Peyer's patch (tissue), 4 donors: ENCODE measurements around the gene TPP1. TPM values are rescaled to one million over a fixed set of nuclear protein-coding genes. Genes with fewer than 3 reads are reported as not detected.
A peak's percentile ranks its signal among the peaks of the same experiment; 100 is the strongest.

Experiments
- DNase-seq, 3 donors: peaks; one replicate each; pipeline ENCODE4 v3.0.0-alpha.2; 2017 to 2019
- H3K27ac ChIP-seq, 4 donors: fragments of 200-600 bp; sonication (generic); one replicate each; pipeline ENCODE4 v1.5.1; 2016 to 2019
- H3K27me3 ChIP-seq, 2 donors: fragments of 200-600 bp; sonication (generic); one replicate each; pipeline ENCODE4 v1.5.1; 2019
- H3K36me3 ChIP-seq, 3 donors: fragments of 200-600 bp; sonication (generic); one replicate each; pipeline ENCODE4 v1.5.1; 2016 to 2019
- H3K4me1 ChIP-seq, 4 donors: fragments of 200-600 bp; sonication (generic); one replicate each; pipeline ENCODE4 v1.5.1; 2016 to 2019
- H3K4me3 ChIP-seq, 4 donors: fragments of 200-600 bp; sonication (generic); 1 replicate in 3 of 4; 2 replicates in 1 of 4; pipeline ENCODE4 v1.5.1; 2016 to 2019; ENCODE audit warnings: mild to moderate bottlenecking in 1 of 4
- H3K9me3 ChIP-seq, 4 donors: fragments of 200-600 bp; sonication (generic); one replicate each; pipeline ENCODE4 v1.5.1; 2016 to 2019; ENCODE audit warnings: mild to moderate bottlenecking in 1 of 4
- POLR2A ChIP-seq, 2 donors: fragments of 450-650 bp; IDR thresholded peaks; one replicate each; pipeline ENCODE4 v1.5.1; 2017; ENCODE audit warnings: antibody characterized with exemption in 2 of 2, mild to moderate bottlenecking in 2 of 2, moderate library complexity in 2 of 2
- total RNA-seq, 4 donors: library from RNA; depleted of rRNA; stranded (reverse); fragments of >200 nt; gene quantifications; one replicate each; pipeline ENCODE4 v1.1.0, GENCODE V29; 2016
- TF ChIP-seq, protein P1 (sequence below), 6 experiments: fragments of 450-650 bp in 4 of 6; fragments of 200-600 bp in 2 of 6; sonication (generic) in 1 of 6; IDR thresholded peaks; one replicate each; pipeline ENCODE4 v1.5.1; 2017 to 2019; ENCODE audit warnings: antibody characterized with exemption in 6 of 6, mild to moderate bottlenecking in 3 of 6, moderate library complexity in 1 of 6

TPP1 gene
- total RNA-seq, 4 donors from 2014 or later: 79.2 to 232 (median 134) TPM

DNA sequence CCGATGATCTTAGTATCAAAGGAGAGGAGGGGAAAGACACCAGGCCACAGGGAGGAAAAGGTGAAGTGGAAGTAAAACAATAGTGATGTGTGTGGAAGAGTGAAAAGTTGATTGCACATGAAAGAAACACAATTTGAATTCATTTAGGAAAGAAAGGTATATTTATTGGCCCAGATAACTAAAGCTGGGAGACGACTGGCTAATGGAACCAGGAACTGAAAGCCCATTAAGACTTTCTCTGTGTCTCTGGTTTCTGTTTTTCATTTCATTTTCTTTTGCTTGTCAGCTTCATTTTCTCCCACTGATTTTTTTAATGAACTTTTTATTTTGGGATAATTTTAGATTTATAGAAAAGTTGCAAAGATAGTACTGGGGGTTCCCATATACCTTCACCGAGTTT is 41.5 kb upstream of the TPP1 start:
- DNase-seq: no peak

DNA sequence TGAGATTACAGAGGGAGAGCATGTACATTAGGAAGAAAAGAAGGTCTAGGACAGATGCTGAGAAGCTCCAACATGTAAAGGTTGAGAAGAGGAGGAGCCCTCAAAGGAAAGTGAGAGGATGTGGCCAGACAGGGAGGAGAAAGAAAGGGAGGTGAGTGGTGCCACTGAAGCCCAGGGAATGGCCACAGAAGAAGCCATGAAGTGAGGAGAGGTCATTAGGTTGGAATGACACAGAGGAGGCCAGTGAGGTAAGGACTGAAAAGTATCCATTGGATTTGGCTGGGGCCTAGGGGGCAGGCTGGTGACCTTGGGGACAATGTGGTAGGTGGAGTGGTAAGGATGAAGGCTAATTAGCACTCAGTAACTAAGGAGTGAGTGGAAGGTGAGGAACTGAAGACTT is 39.4 kb upstream of the TPP1 start:
- Histone ChIP-seq H3K36me3 (no peaks in the 10 kb centered on the region), H3K27ac (no peak overlapping the region), H3K4me1 (peaks cover 0 to 3% (median 0%) of the 10 kb centered on the region in 4 donors), H3K9me3 (no peaks in the 10 kb centered on the region), H3K27me3 (no peaks in the 10 kb centered on the region), H3K4me3 (no peak overlapping the region)
- no peak for TF ChIP-seq POLR2A (IDR thresholded peaks at IDR 0.05)
- TF ChIP-seq, protein P1, sequence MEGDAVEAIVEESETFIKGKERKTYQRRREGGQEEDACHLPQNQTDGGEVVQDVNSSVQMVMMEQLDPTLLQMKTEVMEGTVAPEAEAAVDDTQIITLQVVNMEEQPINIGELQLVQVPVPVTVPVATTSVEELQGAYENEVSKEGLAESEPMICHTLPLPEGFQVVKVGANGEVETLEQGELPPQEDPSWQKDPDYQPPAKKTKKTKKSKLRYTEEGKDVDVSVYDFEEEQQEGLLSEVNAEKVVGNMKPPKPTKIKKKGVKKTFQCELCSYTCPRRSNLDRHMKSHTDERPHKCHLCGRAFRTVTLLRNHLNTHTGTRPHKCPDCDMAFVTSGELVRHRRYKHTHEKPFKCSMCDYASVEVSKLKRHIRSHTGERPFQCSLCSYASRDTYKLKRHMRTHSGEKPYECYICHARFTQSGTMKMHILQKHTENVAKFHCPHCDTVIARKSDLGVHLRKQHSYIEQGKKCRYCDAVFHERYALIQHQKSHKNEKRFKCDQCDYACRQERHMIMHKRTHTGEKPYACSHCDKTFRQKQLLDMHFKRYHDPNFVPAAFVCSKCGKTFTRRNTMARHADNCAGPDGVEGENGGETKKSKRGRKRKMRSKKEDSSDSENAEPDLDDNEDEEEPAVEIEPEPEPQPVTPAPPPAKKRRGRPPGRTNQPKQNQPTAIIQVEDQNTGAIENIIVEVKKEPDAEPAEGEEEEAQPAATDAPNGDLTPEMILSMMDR (IDR thresholded peaks at IDR 0.05): no peak
- no peak for DNase-seq

More for the DNA sequence above, 41.5 kb upstream of the TPP1 start:
- H3K27me3 ChIP-seq: no peaks in the 10 kb centered on the region
- H3K4me1 ChIP-seq: no peaks in the 10 kb centered on the region
- TF ChIP-seq, protein P1 (IDR thresholded peaks at IDR 0.05): no peak
- no peaks in the 10 kb centered on the region for H3K36me3 ChIP-seq
- H3K27ac ChIP-seq: no peak overlapping the region
- no peaks in the 10 kb centered on the region for H3K9me3 ChIP-seq
- H3K4me3 ChIP-seq: no peak overlapping the region

DNA sequence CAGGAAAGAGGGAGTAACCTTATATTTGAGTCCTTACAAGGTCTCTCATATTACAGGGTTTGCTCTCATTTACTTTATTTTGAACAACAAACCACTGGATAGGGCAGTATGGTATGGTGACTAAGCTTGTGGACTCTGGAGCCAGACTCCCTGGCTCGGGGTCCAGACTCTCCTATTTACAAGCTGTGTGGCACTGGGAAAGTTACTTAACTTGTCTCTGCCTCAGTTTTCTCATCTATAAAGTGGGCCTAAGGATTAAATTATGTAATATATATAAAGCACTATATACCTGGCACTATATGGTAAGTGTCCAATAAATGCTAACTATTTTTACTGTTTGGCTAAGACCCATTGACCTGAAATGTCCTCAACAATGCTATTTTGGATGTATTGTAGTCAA is 38.1 kb upstream of the TPP1 start:
- no peak overlapping the region for H3K27ac ChIP-seq
- no peak for TF ChIP-seq POLR2A (IDR thresholded peaks at IDR 0.05)
- TF ChIP-seq, protein P1 (IDR thresholded peaks at IDR 0.05): no peak
- DNase-seq: no peak

DNA sequence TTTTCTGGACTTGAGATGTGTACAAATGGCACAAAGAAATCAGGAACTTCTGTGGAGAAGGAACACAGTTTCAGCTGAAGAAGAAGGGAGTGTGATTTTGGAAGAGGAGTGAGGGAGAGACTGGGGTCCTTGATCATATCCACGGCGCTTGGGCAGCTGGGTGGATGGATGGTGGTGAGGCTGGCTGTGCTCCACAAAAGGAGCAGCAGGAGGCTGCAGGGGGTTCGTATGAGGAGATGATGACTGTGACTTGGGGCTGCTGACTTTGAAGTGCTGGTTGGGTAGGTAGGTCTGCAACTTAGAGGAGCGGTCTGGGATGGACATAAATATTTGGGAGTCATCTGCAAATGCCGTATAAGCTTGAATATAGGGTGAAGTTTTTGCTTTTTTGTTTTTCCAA is 37.7 kb upstream of the TPP1 start:
- H3K36me3 ChIP-seq: no peaks in the 10 kb centered on the region
- H3K27me3 ChIP-seq: no peaks in the 10 kb centered on the region
- TF ChIP-seq, protein P1 (IDR thresholded peaks at IDR 0.05): no peak
- TF ChIP-seq POLR2A (IDR thresholded peaks at IDR 0.05): no peak
- no peaks in the 10 kb centered on the region for H3K9me3 ChIP-seq
- peaks cover 0 to 3% (median 0%) of the 10 kb centered on the region in 4 donors for H3K4me1 ChIP-seq
- no peak overlapping the region for H3K4me3 ChIP-seq
- H3K27ac ChIP-seq: peak overlapping the region in 1 of 4 donors; percentile 76
- DNase-seq: no peak

More for the DNA sequence above, 38.1 kb upstream of the TPP1 start:
- Histone ChIP-seq H3K9me3 (no peaks in the 10 kb centered on the region), H3K27me3 (no peaks in the 10 kb centered on the region), H3K4me3 (no peak overlapping the region), H3K4me1 (peaks cover 0 to 3% (median 0%) of the 10 kb centered on the region in 4 donors), H3K36me3 (no peaks in the 10 kb centered on the region)

DNA sequence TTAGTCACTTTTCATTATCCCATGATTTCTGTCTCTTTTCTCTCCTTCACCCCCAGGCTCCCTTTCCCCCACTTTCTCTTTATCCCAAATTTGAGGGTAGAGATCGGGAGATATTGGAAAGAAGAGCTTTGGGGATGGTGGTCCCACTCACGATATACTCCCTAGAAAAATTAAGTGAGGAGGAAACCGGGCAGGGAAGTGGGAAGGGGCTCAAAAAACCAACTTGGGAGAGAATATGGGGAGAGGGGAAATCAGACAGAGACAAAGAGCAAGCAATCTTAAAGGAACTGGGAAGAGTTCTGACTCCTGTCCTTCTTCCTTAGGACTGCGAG is 37.3 kb upstream of the TPP1 start:
- Histone ChIP-seq H3K27ac (peak overlapping the region in 1 of 4 donors; percentile 76), H3K27me3 (no peaks in the 10 kb centered on the region), H3K36me3 (no peaks in the 10 kb centered on the region), H3K9me3 (no peaks in the 10 kb centered on the region), H3K4me3 (no peak overlapping the region), H3K4me1 (peaks cover 0 to 3% (median 0%) of the 10 kb centered on the region in 4 donors)
- no peak for TF ChIP-seq POLR2A (IDR thresholded peaks at IDR 0.05)
- TF ChIP-seq, protein P1 (IDR thresholded peaks at IDR 0.05): no peak
- DNase-seq: no peak
